Activated naive CD4-positive, alpha-beta T cell treated with anti-CD3 and anti-CD28 coated beads for 36 hours (primary cell): Measurements from ENCODE around the gene PIK3CA. TPM values are rescaled to one million over a fixed set of nuclear protein-coding genes. Genes with fewer than 3 reads are reported as not detected.
"Not testable (repeated sequence)": the region's sequence is repeated elsewhere in the genome, so short reads cannot be mapped to it uniquely, and the experiment has no call there.

ENCODE experiments used
- CTCF ChIA-PET: fragments of 350-600 bp; sonication (Branson Sonifier 250); formaldehyde crosslinking; loops from one replicate; lab custom pipeline; 2021; ENCODE audit warnings: antibody characterized with exemption; lab: Charles Lee
- DNase-seq: peaks from one replicate; pipeline ENCODE4 v3.0.0-alpha.2; 2020
- H3K27ac Mint-ChIP-seq: one replicate; pipeline ENCODE4 v1.8.0; 2021; ENCODE audit warnings: mild to moderate bottlenecking, mixed read lengths
- H3K27me3 Mint-ChIP-seq: one replicate; pipeline ENCODE4 v1.8.0; 2021; ENCODE audit warnings: low read depth, mixed read lengths
- H3K36me3 Mint-ChIP-seq: one replicate; pipeline ENCODE4 v1.8.0; 2021; ENCODE audit warnings: low read depth, mixed read lengths
- H3K4me1 Mint-ChIP-seq: one replicate; pipeline ENCODE4 v1.8.0; 2021; ENCODE audit warnings: low read depth, mixed read lengths
- H3K4me3 Mint-ChIP-seq: one replicate; pipeline ENCODE4 v1.8.0; 2021; ENCODE audit warnings: mild to moderate bottlenecking, moderate library complexity, mixed read lengths
- H3K9me3 Mint-ChIP-seq: one replicate; pipeline ENCODE4 v1.8.0; 2021; ENCODE audit warnings: mixed read lengths
- intact Hi-C: fragments of 100-400 bp; cut with micrococcal nuclease; formaldehyde crosslinking; loops from one replicate; pipeline ENCODE4 v1.15.1; 2023
- total RNA-seq, 2 experiments: library from RNA; stranded (reverse); gene quantifications; one replicate each; pipeline ENCODE4 v1.2.3, GENCODE V29; 2021

PIK3CA gene
- total RNA-seq, 2 experiments from 2014 or later = 15.8 to 15.9 TPM

GRCh38 chr3:179269152-179269707 is 121.1 kb downstream of the PIK3CA start:
- CTCF ChIA-PET = interaction anchor here (0.7 kb wide), 1 partner anchor 253 kb away, joined by 4 read pairs; no protein-coding TSS in a partner anchor
- no peaks in the 10 kb centered on the region for H3K36me3 Mint-ChIP-seq
- H3K4me1 Mint-ChIP-seq = no peaks in the 10 kb centered on the region
- no peaks in the 10 kb centered on the region for H3K9me3 Mint-ChIP-seq
- intact Hi-C loops = no loop called here
- H3K4me3 Mint-ChIP-seq = no peak overlapping the region
- peaks cover 10% of the 10 kb centered on the region for H3K27me3 Mint-ChIP-seq
- no peak for DNase-seq
- no peak overlapping the region for H3K27ac Mint-ChIP-seq

- no peaks in the 10 kb centered on the region for H3K9me3 Mint-ChIP-seq
- peak; percentile 23 for DNase-seq
- no peaks in the 10 kb centered on the region for H3K36me3 Mint-ChIP-seq
- H3K27me3 Mint-ChIP-seq = peaks cover 6% of the 10 kb centered on the region
- intact Hi-C loops = loop anchor here (1.0 kb wide), 3 partner anchors 125 to 256 kb away; no protein-coding TSS in a partner anchor
- H3K4me1 Mint-ChIP-seq = no peaks in the 10 kb centered on the region
- H3K27ac Mint-ChIP-seq = no peak overlapping the region
- CTCF ChIA-PET = interaction anchor here (0.6 to 1.9 kb wide), 6 partner anchors 39 to 257 kb away, joined by 3 to 7 read pairs (median 4); no protein-coding TSS in a partner anchor
- H3K4me3 Mint-ChIP-seq = no peak overlapping the region
Observed at GRCh38 chr3:179272385-179272784, 124.2 kb downstream of the PIK3CA start.

- CTCF ChIA-PET = interaction anchor here (0.6 to 1.1 kb wide), 2 partner anchors 27 to 127 kb away, joined by 3 to 5 read pairs; no protein-coding TSS in a partner anchor
- intact Hi-C loops, H3K27ac Mint-ChIP-seq, H3K4me3 Mint-ChIP-seq, H3K4me1 Mint-ChIP-seq, H3K9me3 Mint-ChIP-seq, DNase-seq, H3K36me3 Mint-ChIP-seq, H3K27me3 Mint-ChIP-seq: not testable (repeated sequence)
Observed at GRCh38 chr3:179274434-179274833, 126.3 kb downstream of the PIK3CA start.

- Mint-ChIP-seq H3K9me3 (no peaks in the 10 kb centered on the region), H3K36me3 (no peaks in the 10 kb centered on the region), H3K27me3 (peaks cover 8% of the 10 kb centered on the region), H3K4me3 (no peak overlapping the region), H3K27ac (no peak overlapping the region), H3K4me1 (no peaks in the 10 kb centered on the region)
- intact Hi-C loops = no loop called here
- CTCF ChIA-PET = interaction anchor here (1.1 kb wide), 1 partner anchor 171 kb away, joined by 3 read pairs; no protein-coding TSS in a partner anchor
- no peak for DNase-seq
Observed at GRCh38 chr3:179276001-179276400, 127.8 kb downstream of the PIK3CA start.

- Mint-ChIP-seq H3K4me3 (no peak overlapping the region), H3K27ac (no peak overlapping the region), H3K27me3 (peaks cover 8% of the 10 kb centered on the region), H3K9me3 (no peaks in the 10 kb centered on the region), H3K36me3 (no peaks in the 10 kb centered on the region), H3K4me1 (no peaks in the 10 kb centered on the region)
- CTCF ChIA-PET = interaction anchor here (1.1 kb wide), 1 partner anchor 172 kb away, joined by 3 read pairs; no protein-coding TSS in a partner anchor
- intact Hi-C loops = no loop called here
- no peak for DNase-seq
Observed at GRCh38 chr3:179276743-179277142, 128.6 kb downstream of the PIK3CA start.

- CTCF ChIA-PET = no interaction called here
- DNase-seq = no peak
- intact Hi-C loops = no loop called here
- Mint-ChIP-seq H3K4me3 (no peak overlapping the region), H3K27me3 (peaks cover 12% of the 10 kb centered on the region), H3K9me3 (no peaks in the 10 kb centered on the region), H3K36me3 (no peaks in the 10 kb centered on the region), H3K27ac (no peak overlapping the region), H3K4me1 (no peaks in the 10 kb centered on the region)
Observed at GRCh38 chr3:179278151-179278550, 130.0 kb downstream of the PIK3CA start.

- Mint-ChIP-seq H3K9me3 (no peaks in the 10 kb centered on the region), H3K27ac (no peak overlapping the region), H3K4me3 (no peak overlapping the region), H3K36me3 (no peaks in the 10 kb centered on the region), H3K4me1 (no peaks in the 10 kb centered on the region), H3K27me3 (peaks cover 12% of the 10 kb centered on the region)
- intact Hi-C loops = no loop called here
- no peak for DNase-seq
- CTCF ChIA-PET = interaction anchor here (0.5 kb wide), 1 partner anchor 137 kb away, joined by 3 read pairs; no protein-coding TSS in a partner anchor
Observed at GRCh38 chr3:179278932-179279693, 131.0 kb downstream of the PIK3CA start.

- Mint-ChIP-seq H3K36me3 (no peaks in the 10 kb centered on the region), H3K4me1 (no peaks in the 10 kb centered on the region), H3K27ac (no peak overlapping the region), H3K9me3 (no peaks in the 10 kb centered on the region), H3K27me3 (peaks cover 12% of the 10 kb centered on the region), H3K4me3 (no peak overlapping the region)
- CTCF ChIA-PET = interaction anchor here (0.5 kb wide), 1 partner anchor 137 kb away, joined by 3 read pairs; no protein-coding TSS in a partner anchor
- DNase-seq = no peak
- intact Hi-C loops = no loop called here
Observed at GRCh38 chr3:179279837-179280236, 131.7 kb downstream of the PIK3CA start.

GRCh38 chr3:179281825-179282224 is 133.7 kb downstream of the PIK3CA start:
- H3K9me3 Mint-ChIP-seq = no peaks in the 10 kb centered on the region
- no peaks in the 10 kb centered on the region for H3K4me1 Mint-ChIP-seq
- peaks cover 12% of the 10 kb centered on the region for H3K27me3 Mint-ChIP-seq
- intact Hi-C loops = no loop called here
- H3K27ac Mint-ChIP-seq = no peak overlapping the region
- DNase-seq = no peak
- CTCF ChIA-PET = no interaction called here
- no peaks in the 10 kb centered on the region for H3K36me3 Mint-ChIP-seq
- no peak overlapping the region for H3K4me3 Mint-ChIP-seq

GRCh38 chr3:179286331-179286730 is 138.2 kb downstream of the PIK3CA start:
- Mint-ChIP-seq H3K4me3 (no peak overlapping the region), H3K27me3 (peaks cover 4% of the 10 kb centered on the region), H3K27ac (no peak overlapping the region), H3K4me1 (no peaks in the 10 kb centered on the region), H3K36me3 (no peaks in the 10 kb centered on the region), H3K9me3 (no peaks in the 10 kb centered on the region)
- DNase-seq = no peak
- intact Hi-C loops = no loop called here
- CTCF ChIA-PET = no interaction called here

- Mint-ChIP-seq H3K9me3 (no peaks in the 10 kb centered on the region), H3K4me1 (no peaks in the 10 kb centered on the region), H3K36me3 (no peaks in the 10 kb centered on the region), H3K27me3 (peaks cover 2% of the 10 kb centered on the region), H3K27ac (no peak overlapping the region), H3K4me3 (no peak overlapping the region)
- CTCF ChIA-PET = interaction anchor here (0.7 kb wide), 1 partner anchor 17 kb away, joined by 3 read pairs; no protein-coding TSS in a partner anchor
- DNase-seq = no peak
- intact Hi-C loops = no loop called here
Observed at GRCh38 chr3:179288845-179289244, 140.7 kb downstream of the PIK3CA start.

GRCh38 chr3:179289295-179289694 is 141.1 kb downstream of the PIK3CA start:
- Mint-ChIP-seq H3K4me1 (no peaks in the 10 kb centered on the region), H3K9me3 (no peaks in the 10 kb centered on the region), H3K27ac (no peak overlapping the region), H3K36me3 (no peaks in the 10 kb centered on the region), H3K27me3 (peaks cover 2% of the 10 kb centered on the region), H3K4me3 (no peak overlapping the region)
- CTCF ChIA-PET = interaction anchor here (0.6 kb wide), 1 partner anchor 81 kb away, joined by 3 read pairs; no protein-coding TSS in a partner anchor
- DNase-seq = no peak
- intact Hi-C loops = no loop called here
